IMR-90 (cell line): Measurements from ENCODE around the gene SLC50A1. TPM values are rescaled to one million over a fixed set of nuclear protein-coding genes. Genes with fewer than 3 reads are reported as not detected.

ENCODE experiments used
- ATAC-seq: fragments of 200-7000 bp; cut with Tn5 transposase; 2 replicates; pipeline ENCODE4 v1.9.1; 2020; ENCODE audit warnings: low read depth, mild to moderate bottlenecking, moderate library complexity
- BruUV-seq: library from RNA; stranded (reverse); fragments of 400-500 nt; replicated peaks from 2 replicates; lab custom pipeline; 2021; lab: Mats Ljungman, UMichigan
- CTCF ChIA-PET: fragments of 300-600 bp; formaldehyde crosslinking; extraction: SDS; loops from one replicate; lab custom pipeline; 2021; ENCODE audit warnings: antibody characterized with exemption; lab: Yijun Ruan, JAX
- POLR2A ChIA-PET: fragments of 300-600 bp; sonication (Branson Sonifier 250); formaldehyde crosslinking; loops from one replicate; lab custom pipeline; 2022; ENCODE audit warnings: antibody characterized with exemption; ENCODE audit not compliant: unreplicated experiment; lab: Charles Lee
- DNase-seq: peaks from one replicate; pipeline ENCODE4 v3.0.0; 2013
- H2AFZ ChIP-seq: replicated peaks from 2 replicates; pipeline ENCODE3; 2013; ENCODE audit warnings: low read length, mild to moderate bottlenecking; ENCODE audit not compliant: poor library complexity
- H2AK5ac ChIP-seq: 2 replicates; pipeline ENCODE4 v1.6.1; 2013; ENCODE audit warnings: low read depth, low read length, inconsistent platforms
- H2AK9ac ChIP-seq: replicated peaks from 2 replicates; pipeline ENCODE3; 2013; ENCODE audit warnings: mild to moderate bottlenecking, low read depth, low read length, moderate library complexity; ENCODE audit not compliant: poor library complexity
- H2BK120ac ChIP-seq: 2 replicates; pipeline ENCODE4 v1.6.1; 2013; ENCODE audit warnings: low read depth, low read length, inconsistent platforms
- H2BK15ac ChIP-seq: 3 replicates; pipeline ENCODE4 v1.6.1; 2013; ENCODE audit warnings: low read depth, low read length, inconsistent platforms
- H2BK20ac ChIP-seq: 2 replicates; pipeline ENCODE4 v1.6.1; 2013; ENCODE audit warnings: low read depth, mild to moderate bottlenecking, inconsistent platforms, low read length, moderate library complexity
- H2BK5ac ChIP-seq: 2 replicates; pipeline ENCODE4 v1.6.1; 2013; ENCODE audit warnings: mild to moderate bottlenecking, low read depth, low read length, inconsistent platforms; ENCODE audit not compliant: poor library complexity, severe bottlenecking
- H3K14ac ChIP-seq: replicated peaks from 2 replicates; pipeline ENCODE4 v1.6.1; 2013; ENCODE audit warnings: low read depth, low read length, inconsistent platforms
- H3K18ac ChIP-seq: 2 replicates; pipeline ENCODE4 v1.6.1; 2013; ENCODE audit warnings: low read depth, low read length, control low read depth
- H3K23ac ChIP-seq: 2 replicates; pipeline ENCODE4 v1.6.1; 2013; ENCODE audit warnings: low read depth, low read length, inconsistent platforms
- H3K27ac ChIP-seq: 2 replicates; pipeline ENCODE4 v1.5.1; 2013; ENCODE audit warnings: mild to moderate bottlenecking, control low read depth, low read length; ENCODE audit not compliant: insufficient read depth
- H3K27me3 ChIP-seq: 2 replicates; pipeline ENCODE4 v1.6.1; 2013; ENCODE audit warnings: low read length; ENCODE audit not compliant: control insufficient read depth, insufficient read depth
- H3K36me3 ChIP-seq: 2 replicates; pipeline ENCODE4 v1.6.1; 2013; ENCODE audit warnings: low read length, mixed read lengths; ENCODE audit not compliant: control insufficient read depth, insufficient read depth
- H3K4ac ChIP-seq: 2 replicates; pipeline ENCODE4 v1.6.1; 2013; ENCODE audit warnings: low read depth, low read length, inconsistent platforms
- H3K4me1 ChIP-seq: 2 replicates; pipeline ENCODE4 v1.6.1; 2013; ENCODE audit warnings: low read length, mixed read lengths; ENCODE audit not compliant: control insufficient read depth, insufficient read depth
- H3K4me2 ChIP-seq: 2 replicates; pipeline ENCODE4 v1.6.1; 2013; ENCODE audit warnings: low read depth, mild to moderate bottlenecking, control low read depth, low read length, moderate library complexity
- H3K4me3 ChIP-seq: 2 replicates; pipeline ENCODE4 v1.5.1; 2013; ENCODE audit warnings: low read depth, mild to moderate bottlenecking, control low read depth, low read length, moderate library complexity; ENCODE audit not compliant: insufficient read depth
- H3K56ac ChIP-seq: 2 replicates; pipeline ENCODE4 v1.6.1; 2013; ENCODE audit warnings: low read length, inconsistent platforms; ENCODE audit not compliant: insufficient read depth; ENCODE audit errors: extremely low read depth
- H3K79me1 ChIP-seq, 2 experiments: 2 replicates each; pipeline ENCODE4 v1.6.1; 2013; ENCODE audit warnings: low read length in 2 of 2, inconsistent platforms in 1 of 2, low read depth in 1 of 2
- H3K9ac ChIP-seq: 2 replicates; pipeline ENCODE4 v1.6.1; 2013; ENCODE audit warnings: low read depth, low read length, control low read depth
- H3K9me1 ChIP-seq: 2 replicates; pipeline ENCODE4 v1.6.1; 2013; ENCODE audit warnings: low read length, inconsistent platforms; ENCODE audit not compliant: insufficient read depth
- H3K9me3 ChIP-seq: 2 replicates; pipeline ENCODE4 v1.6.1; 2013; ENCODE audit warnings: low read length; ENCODE audit not compliant: control insufficient read depth, insufficient read depth
- H4K20me1 ChIP-seq: 2 replicates; pipeline ENCODE4 v1.6.1; 2013; ENCODE audit warnings: low read length, inconsistent platforms; ENCODE audit not compliant: insufficient read depth
- H4K5ac ChIP-seq: 2 replicates; pipeline ENCODE4 v1.6.1; 2013; ENCODE audit warnings: mild to moderate bottlenecking, low read depth, low read length, control low read depth
- H4K8ac ChIP-seq, 2 experiments: 2 replicates each; pipeline ENCODE4 v1.6.1; 2013; ENCODE audit warnings: low read depth in 2 of 2, low read length in 2 of 2, control low read depth in 1 of 2, inconsistent platforms in 1 of 2
- H4K91ac ChIP-seq: 2 replicates; pipeline ENCODE4 v1.6.1; 2013; ENCODE audit warnings: low read depth, low read length, inconsistent platforms; ENCODE audit not compliant: insufficient read depth
- BHLHE40 ChIP-seq: fragments of 150-350 bp; IDR thresholded peaks from 2 replicates; pipeline ENCODE4 v1.6.1; 2016; ENCODE audit warnings: mild to moderate bottlenecking, low read depth, low read length
- CHD1 ChIP-seq: IDR thresholded peaks from 2 replicates; pipeline ENCODE4 v1.6.1; 2012; ENCODE audit warnings: low read depth, low read length, improper control_type of control experiment
- CTCF ChIP-seq: conservative IDR thresholded peaks from 2 replicates; pipeline ENCODE4 v1.5.1; 2012; ENCODE audit warnings: mild to moderate bottlenecking, low read depth, low read length, improper control_type of control experiment
- MAZ ChIP-seq: IDR thresholded peaks from 2 replicates; pipeline ENCODE4 v1.6.1; 2012; ENCODE audit warnings: low read depth, mild to moderate bottlenecking, low read length, improper control_type of control experiment, moderate library complexity, borderline replicate concordance
- RAD21 ChIP-seq: IDR thresholded peaks from 2 replicates; pipeline ENCODE4 v1.6.1; 2012; ENCODE audit warnings: low read length, improper control_type of control experiment
- SMC3 ChIP-seq: fragments of 150-350 bp; IDR thresholded peaks from 2 replicates; pipeline ENCODE4 v1.6.1; 2016; ENCODE audit warnings: low read depth, mild to moderate bottlenecking, antibody characterized with exemption, low read length, moderate library complexity
- WGBS, 2 experiments: methylation state at CpG; one replicate each; pipeline versions ENCODE4 v1.1.5 to v1.1.7; 2013; ENCODE audit warnings: missing lambda C conversion rate in 2 of 2; ENCODE audit not compliant: insufficient read length in 1 of 2; ENCODE audit errors: extremely low coverage in 2 of 2; 5-methylcytosine and 5-hydroxymethylcytosine counted together
- dilution Hi-C: fragments of 300-500 bp; cut with HindIII; formaldehyde crosslinking; loops from one replicate; pipeline ENCODE4 v1.14.3; 2018; ENCODE audit warnings: low sequenced_read_pairs; ENCODE audit not compliant: unreplicated experiment
- in situ Hi-C: fragments of 300-500 bp; cut with MboI; formaldehyde crosslinking; loops from 3 replicates; pipeline ENCODE4 v1.14.3; 2019; ENCODE audit warnings: low sequenced_read_pairs, inconsistent platforms, mixed read lengths
- intact Hi-C: fragments of 100-400 bp; cut with micrococcal nuclease; formaldehyde crosslinking; loops from 2 replicates; pipeline ENCODE4 v1.10.0; 2022
- polyA plus RNA-seq, 3 experiments: library from polyadenylated mRNA; depleted of rRNA; stranded (reverse); fragments of >200 nt; gene quantifications; 2 replicates each; pipeline ENCODE4 v1.2.3, GENCODE V29; 2012; ENCODE audit warnings: low replicate concordance in 1 of 3
- total RNA-seq: library from RNA; depleted of rRNA; stranded (reverse); fragments of >200 nt; gene quantifications from 2 replicates; pipeline ENCODE4 v1.2.3, GENCODE V29; 2012

Gene SLC50A1
- total and polyA plus RNA-seq, 2 of the 4 experiments (the other 2 are of a cell fraction) = 20.6 to 20.8 TPM

GRCh38 chr1:155123801-155124200 is 11.9 kb upstream of the SLC50A1 start:
- no peak overlapping the region for H3K9ac ChIP-seq
- no peak overlapping the region for H3K14ac ChIP-seq
- ATAC-seq = no peak
- POLR2A ChIA-PET = no interaction called here
- no peak overlapping the region for H4K5ac ChIP-seq
- no peak overlapping the region for H2BK20ac ChIP-seq
- WGBS, 2 experiments = no CpG with 5 or more reads among the region's 4 CpGs
- H3K23ac ChIP-seq = no peak overlapping the region
- H3K4me1 ChIP-seq = peaks cover 13% of the 10 kb centered on the region
- no peak overlapping the region for H2AK9ac ChIP-seq
- H2BK15ac ChIP-seq = no peak overlapping the region
- CTCF ChIA-PET = no interaction called here
- no peak overlapping the region for H3K27ac ChIP-seq
- no peak overlapping the region for H3K4me2 ChIP-seq
- H4K20me1 ChIP-seq = peaks cover 2% of the 10 kb centered on the region
- no peak for TF ChIP-seq RAD21
- no peak for TF ChIP-seq CTCF
- TF ChIP-seq MAZ = no peak
- TF ChIP-seq CHD1 = no peak
- TF ChIP-seq SMC3 = no peak
- TF ChIP-seq BHLHE40 = no peak
- H3K4me3 ChIP-seq = no peak overlapping the region
- in situ Hi-C loops = no loop called here
- H3K9me1 ChIP-seq = peaks cover 4% of the 10 kb centered on the region; the same call in 1 of the 2 replicates
- H2BK120ac ChIP-seq = no peak overlapping the region
- H3K36me3 ChIP-seq = no peaks in the 10 kb centered on the region
- no peak overlapping the region for H2AK5ac ChIP-seq
- BruUV-seq = no TSS peak
- H3K27me3 ChIP-seq = peaks cover 61% of the 10 kb centered on the region
- no peaks in the 10 kb centered on the region for H3K9me3 ChIP-seq
- no peak overlapping the region for H2AFZ ChIP-seq
- intact Hi-C loops = no loop called here
- DNase-seq = no peak
- no peaks in the 10 kb centered on the region for H3K79me1 ChIP-seq
- H3K56ac ChIP-seq = no peak overlapping the region
- no peak overlapping the region for H2BK5ac ChIP-seq
- H4K91ac ChIP-seq = no peak overlapping the region
- dilution Hi-C loops = no loop called here
- no peak overlapping the region for H3K4ac ChIP-seq
- H4K8ac ChIP-seq = no peak overlapping the region
- H3K18ac ChIP-seq = no peak overlapping the region
